Panc1 (cell line): ENCODE measurements around the gene RNF121. TPM values are rescaled to one million over a fixed set of nuclear protein-coding genes. Genes with fewer than 3 reads are reported as not detected.

Experiments used
- ATAC-seq: fragments of 200-7000 bp; cut with Tn5 transposase; 2 replicates; pipeline ENCODE4 v1.9.1; 2020; ENCODE audit warnings: mild to moderate bottlenecking, moderate library complexity
- BruUV-seq: library from RNA; stranded (reverse); fragments of 400-500 nt; replicated peaks from 2 replicates; lab custom pipeline; 2021; lab: Mats Ljungman, UMichigan
- CTCF ChIA-PET: fragments of 300-600 bp; sonication (Branson Sonifier 250); formaldehyde crosslinking; loops from one replicate; lab custom pipeline; 2022; ENCODE audit warnings: antibody characterized with exemption; lab: Charles Lee
- POLR2A ChIA-PET: fragments of 300-600 bp; sonication (Branson Sonifier 250); formaldehyde crosslinking; loops from one replicate; lab custom pipeline; 2022; ENCODE audit warnings: antibody characterized with exemption; lab: Charles Lee
- DNase-seq: peaks from one replicate; pipeline ENCODE4 v3.0.0-alpha.2; 2010; ENCODE audit warnings: low read depth, low spot score
- H3K27ac ChIP-seq: 2 replicates; pipeline ENCODE4 v1.5.1; 2011; ENCODE audit warnings: mild to moderate bottlenecking, low read length, inconsistent platforms
- H3K27me3 ChIP-seq: fragments of 200-500 bp; sonication (Bioruptor generic); 2 replicates; pipeline ENCODE4 v1.6.0; 2014; ENCODE audit warnings: low read length, inconsistent platforms; ENCODE audit not compliant: control insufficient read depth, insufficient read depth
- H3K36me3 ChIP-seq: fragments of 200-500 bp; sonication (Bioruptor generic); 2 replicates; pipeline ENCODE4 v1.5.1; 2014; ENCODE audit warnings: inconsistent platforms, mild to moderate bottlenecking, low read length, moderate library complexity; ENCODE audit not compliant: control insufficient read depth, insufficient read depth
- H3K4me1 ChIP-seq: 2 replicates; pipeline ENCODE4 v1.5.1; 2011; ENCODE audit warnings: inconsistent platforms, mild to moderate bottlenecking, low read length, moderate library complexity; ENCODE audit not compliant: control insufficient read depth, insufficient read depth
- H3K4me3 ChIP-seq, 2 experiments: 2 replicates each; pipeline ENCODE4 v1.5.1; 2011 to 2012; ENCODE audit warnings: low read depth in 2 of 2, low read length in 2 of 2, mild to moderate bottlenecking in 2 of 2, inconsistent platforms in 1 of 2, moderate library complexity in 1 of 2
- H3K9me3 ChIP-seq: fragments of 200-500 bp; sonication (Bioruptor generic); 2 replicates; pipeline ENCODE4 v1.5.1; 2014; ENCODE audit warnings: low read depth, mild to moderate bottlenecking, inconsistent platforms, low read length, moderate library complexity; ENCODE audit not compliant: control insufficient read depth, insufficient read depth
- CTCF ChIP-seq: fragments of 450-650 bp; IDR thresholded peaks from 2 replicates; pipeline ENCODE4 v1.5.1; 2017; ENCODE audit warnings: mild to moderate bottlenecking
- POLR2AphosphoS5 ChIP-seq: IDR thresholded peaks from 2 replicates; pipeline ENCODE4 v1.6.1; 2012; ENCODE audit warnings: mild to moderate bottlenecking, low read depth, low read length, moderate library complexity
- REST ChIP-seq, 2 experiments: IDR thresholded peaks; 2 replicates each; pipeline ENCODE4 v1.6.1; 2011 to 2012; ENCODE audit warnings: low read depth in 2 of 2, control low read depth in 1 of 2, low read length in 1 of 2, mild to moderate bottlenecking in 1 of 2, moderate library complexity in 1 of 2; ENCODE audit not compliant: insufficient read depth in 1 of 2
- SIN3A ChIP-seq: IDR thresholded peaks from 2 replicates; pipeline ENCODE4 v1.6.1; 2012; ENCODE audit warnings: low read depth, mild to moderate bottlenecking, low read length, moderate library complexity, borderline replicate concordance; ENCODE audit not compliant: insufficient read depth
- TCF7L2 ChIP-seq: IDR thresholded peaks from 2 replicates; pipeline ENCODE4 v1.6.1; 2011; ENCODE audit warnings: mild to moderate bottlenecking, low read depth, low read length, inconsistent platforms
- in situ Hi-C: cut with HindIII; loops from 2 replicates; pipeline ENCODE4 v1.10.0; 2016; ENCODE audit warnings: low sequenced_read_pairs, low pct_unique_long_range_greater_than_20kb
- intact Hi-C: fragments of 100-400 bp; cut with micrococcal nuclease; formaldehyde crosslinking; loops from one replicate; pipeline ENCODE4 v1.10.0; 2022; ENCODE audit not compliant: unreplicated experiment
- total RNA-seq: library from RNA; stranded (reverse); gene quantifications from one replicate; pipeline ENCODE4 v1.2.1, GENCODE V29; 2021; ENCODE audit not compliant: unreplicated experiment

Gene RNF121
- total RNA-seq, 1 experiment from 2014 or later: 69.6 TPM

GRCh38 chr11:72007587-72007986, 78.7 kb downstream of the RNF121 start:
- Histone ChIP-seq H3K27ac (no peak overlapping the region), H3K4me3 (no peak overlapping the region), H3K36me3 (peaks cover 15% of the 10 kb centered on the region), H3K4me1 (0 out of 2 replicates have a peak, but pooled peaks cover 5% of the 10 kb centered on the region), H3K9me3 (no peaks in the 10 kb centered on the region), H3K27me3 (no peaks in the 10 kb centered on the region)
- no TSS peak for BruUV-seq
- intact Hi-C loops (no loop called here), in situ Hi-C loops (no loop called here)
- ATAC-seq: no peak
- CTCF ChIA-PET: interaction anchor here (0.5 kb wide), 1 partner anchor 33 kb away, joined by 3 read pairs; no protein-coding TSS in a partner anchor
- POLR2A ChIA-PET: interaction anchor here (0.5 kb wide), 1 partner anchor 1611 kb away, joined by 6 read pairs; no protein-coding TSS in a partner anchor
- no peak for DNase-seq
- TF ChIP-seq TCF7L2 (no peak), SIN3A (no peak), REST (IDR thresholded peaks at IDR 0.05; ENCODE audit: insufficient read depth in 1 of 2, low read depth in 2 of 2, low read length in 1 of 2) (no peak), CTCF (no peak), POLR2AphosphoS5 (peak; percentile 48)

GRCh38 chr11:72008728-72009127, 79.9 kb downstream of the RNF121 start:
- Histone ChIP-seq H3K27ac (no peak overlapping the region), H3K36me3 (peaks cover 15% of the 10 kb centered on the region), H3K27me3 (no peaks in the 10 kb centered on the region), H3K4me3 (no peak overlapping the region), H3K9me3 (no peaks in the 10 kb centered on the region), H3K4me1 (0 out of 2 replicates have a peak, but pooled peaks cover 5% of the 10 kb centered on the region)
- in situ Hi-C loops (no loop called here), intact Hi-C loops (no loop called here)
- ATAC-seq: no peak
- ChIA-PET CTCF (interaction anchor here (0.6 kb wide), 2 partner anchors 9 to 31 kb away, joined by 3 read pairs; no protein-coding TSS in a partner anchor), POLR2A (no interaction called here)
- BruUV-seq: no TSS peak
- TF ChIP-seq SIN3A (no peak), TCF7L2 (no peak), POLR2AphosphoS5 (no peak), REST (IDR thresholded peaks at IDR 0.05; ENCODE audit: insufficient read depth in 1 of 2, low read depth in 2 of 2, low read length in 1 of 2) (no peak), CTCF (no peak)
- no peak for DNase-seq
